ENCODE results near the gene SUN1.

Gene SUN1

DNA sequence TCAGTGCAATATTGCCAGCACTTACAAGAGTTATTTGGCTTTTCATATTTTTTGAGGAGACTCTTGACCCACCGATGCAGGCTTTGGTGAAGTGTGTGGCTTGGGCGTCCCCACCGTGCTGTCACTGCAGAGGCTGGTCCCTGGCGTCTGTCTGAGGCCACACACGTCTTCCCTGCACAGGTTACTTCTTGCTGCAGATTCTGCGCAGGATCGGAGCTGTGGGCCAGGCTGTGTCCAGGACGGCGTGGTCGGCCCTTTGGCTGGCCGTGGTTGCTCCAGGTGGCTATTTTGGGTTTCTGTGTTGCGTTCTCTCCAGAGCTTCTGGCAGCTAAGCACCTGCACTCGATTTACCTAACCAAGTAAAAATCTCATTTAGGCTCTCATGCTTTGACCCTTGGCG is 18.9 kb downstream of the SUN1 start:
- POLR2A ChIA-PET, result no interaction called here
- no peak overlapping the region for H3K4me3 ChIP-seq (ENCODE audit: low read depth, low read length)
- TF ChIP-seq, protein P1, sequence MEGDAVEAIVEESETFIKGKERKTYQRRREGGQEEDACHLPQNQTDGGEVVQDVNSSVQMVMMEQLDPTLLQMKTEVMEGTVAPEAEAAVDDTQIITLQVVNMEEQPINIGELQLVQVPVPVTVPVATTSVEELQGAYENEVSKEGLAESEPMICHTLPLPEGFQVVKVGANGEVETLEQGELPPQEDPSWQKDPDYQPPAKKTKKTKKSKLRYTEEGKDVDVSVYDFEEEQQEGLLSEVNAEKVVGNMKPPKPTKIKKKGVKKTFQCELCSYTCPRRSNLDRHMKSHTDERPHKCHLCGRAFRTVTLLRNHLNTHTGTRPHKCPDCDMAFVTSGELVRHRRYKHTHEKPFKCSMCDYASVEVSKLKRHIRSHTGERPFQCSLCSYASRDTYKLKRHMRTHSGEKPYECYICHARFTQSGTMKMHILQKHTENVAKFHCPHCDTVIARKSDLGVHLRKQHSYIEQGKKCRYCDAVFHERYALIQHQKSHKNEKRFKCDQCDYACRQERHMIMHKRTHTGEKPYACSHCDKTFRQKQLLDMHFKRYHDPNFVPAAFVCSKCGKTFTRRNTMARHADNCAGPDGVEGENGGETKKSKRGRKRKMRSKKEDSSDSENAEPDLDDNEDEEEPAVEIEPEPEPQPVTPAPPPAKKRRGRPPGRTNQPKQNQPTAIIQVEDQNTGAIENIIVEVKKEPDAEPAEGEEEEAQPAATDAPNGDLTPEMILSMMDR (IDR thresholded peaks at IDR 0.05; ENCODE audit: insufficient read depth, low read length, missing control alignments), result no peak
- DNase-seq (ENCODE audit: low read depth, low spot score), result no peak
- CTCF ChIA-PET, result interaction anchor here (1.1 kb wide), 1 partner anchor 63 kb away, joined by 3 read pairs; no protein-coding TSS in a partner anchor

DNA sequence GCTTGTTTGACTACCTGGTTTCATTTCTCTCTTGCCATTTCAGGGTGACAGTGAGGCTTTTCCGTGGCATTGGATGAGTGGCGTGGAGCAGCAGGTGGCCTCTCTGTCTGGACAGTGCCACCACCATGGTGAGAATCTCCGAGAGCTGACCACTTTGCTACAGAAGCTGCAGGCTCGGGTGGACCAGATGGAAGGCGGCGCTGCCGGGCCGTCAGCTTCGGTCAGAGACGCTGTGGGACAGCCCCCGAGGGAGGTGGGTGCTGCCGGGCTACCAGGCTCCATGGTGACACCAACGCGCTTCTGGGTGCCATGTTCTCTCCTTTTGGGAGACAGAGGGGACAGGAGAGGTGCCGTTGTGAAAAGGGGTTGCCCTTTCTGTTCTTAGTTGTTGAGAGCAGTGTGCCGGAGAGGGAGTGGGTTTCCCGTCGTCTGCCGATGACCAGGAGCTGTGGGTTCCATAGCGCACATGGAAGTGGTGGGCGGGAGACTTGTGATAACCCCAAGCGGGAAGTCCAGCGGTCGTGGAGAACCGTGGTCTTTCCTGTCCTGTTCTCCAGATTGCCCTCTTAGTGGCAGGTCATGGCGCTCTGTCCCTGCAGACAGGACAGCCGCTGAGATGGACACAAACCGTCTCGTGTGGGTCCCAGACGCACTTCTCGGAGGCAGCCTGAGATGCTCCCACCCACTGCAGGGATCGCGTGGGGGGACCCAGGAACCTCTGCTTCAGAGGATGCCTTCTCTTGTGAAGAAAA is 21.3 kb downstream of the SUN1 start:
- ChIA-PET CTCF (interaction anchor here (1.4 to 2.3 kb wide), 3 partner anchors 13 to 20 kb away, joined by 5 to 11 read pairs (median 7); no protein-coding TSS in a partner anchor), POLR2A (no interaction called here)

DNA sequence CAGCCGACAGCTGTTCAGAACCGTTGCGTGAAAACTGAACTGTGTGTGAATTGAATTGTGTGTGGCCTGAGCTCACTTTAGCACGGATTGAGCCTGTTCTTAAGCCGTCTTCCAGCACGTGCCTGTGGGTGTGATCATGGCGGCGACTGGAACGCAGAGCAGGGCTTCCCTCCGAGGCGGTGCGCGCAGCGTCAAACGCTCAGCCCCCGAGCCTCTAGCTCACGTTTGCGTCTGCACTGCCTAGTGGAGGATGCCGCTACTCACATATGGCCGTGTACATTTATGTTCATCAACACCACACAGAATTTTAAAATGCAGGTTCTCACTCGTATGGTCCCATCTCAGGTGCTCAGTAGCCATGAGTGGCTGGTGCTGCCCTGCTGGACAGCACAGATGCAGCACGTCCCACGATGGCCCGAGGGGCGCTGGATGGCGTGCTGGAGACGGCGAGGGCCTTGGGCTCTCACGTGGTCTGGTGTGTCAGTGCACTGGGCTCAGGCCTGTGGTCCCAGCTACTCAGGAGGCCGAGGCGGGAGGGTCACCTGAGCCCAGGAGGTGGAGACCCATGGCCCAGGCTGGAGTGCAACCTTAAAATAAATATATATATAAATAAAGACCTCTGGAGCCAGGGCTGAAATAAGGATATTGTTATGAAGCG is 22.0 kb downstream of the SUN1 start:
- DNase-seq (ENCODE audit: low read depth, low spot score), result no peak
- ChIA-PET POLR2A (no interaction called here), CTCF (interaction anchor here (1.4 to 2.3 kb wide), 3 partner anchors 13 to 19 kb away, joined by 5 to 11 read pairs (median 7); no protein-coding TSS in a partner anchor)
- no peak overlapping the region for H3K4me3 ChIP-seq (ENCODE audit: low read depth, low read length)
- TF ChIP-seq, protein P1 (IDR thresholded peaks at IDR 0.05; ENCODE audit: insufficient read depth, low read length, missing control alignments), result no peak

More for the DNA sequence above, 21.3 kb downstream of the SUN1 start:
- DNase-seq (ENCODE audit: low read depth, low spot score), result no peak
- TF ChIP-seq, protein P1 (IDR thresholded peaks at IDR 0.05; ENCODE audit: insufficient read depth, low read length, missing control alignments), result no peak
- no peak overlapping the region for H3K4me3 ChIP-seq (ENCODE audit: low read depth, low read length)

DNA sequence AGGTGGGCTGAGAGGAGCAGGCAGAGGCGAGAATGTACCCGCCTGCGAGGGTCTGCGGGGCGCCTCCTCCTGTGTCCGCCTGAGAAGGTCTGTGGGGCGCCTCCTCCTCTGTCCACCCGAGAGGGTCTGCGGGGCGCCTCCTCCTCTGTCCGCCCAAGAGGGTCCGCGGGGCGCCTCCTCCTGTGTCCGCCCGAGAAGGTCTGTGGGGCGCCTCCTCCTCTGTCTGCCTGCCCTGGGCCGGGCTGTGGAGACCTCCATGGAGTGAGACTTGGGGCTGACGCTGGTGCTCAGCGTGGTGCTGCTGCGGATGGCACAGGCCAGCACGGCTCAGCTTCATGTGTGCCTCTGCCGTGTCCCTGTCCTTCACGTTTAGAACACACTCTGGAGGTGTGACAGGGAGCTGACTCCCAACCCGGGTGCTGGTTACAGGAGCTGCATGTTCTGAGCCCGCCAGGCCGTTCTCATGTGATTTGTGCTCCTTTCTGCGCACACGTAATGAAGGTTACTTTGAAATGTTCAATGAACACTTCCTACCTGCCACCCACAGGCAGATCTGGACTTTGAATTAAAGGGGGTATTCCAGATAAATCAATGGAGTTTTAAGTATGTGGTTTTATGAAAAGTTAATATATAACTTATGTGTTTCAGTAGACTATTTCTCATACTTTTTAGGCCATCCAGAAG is 23.6 kb downstream of the SUN1 start:
- CTCF ChIA-PET, result interaction anchor here (5.9 kb wide), 1 partner anchor 17 kb away, joined by 41 read pairs; no protein-coding TSS in a partner anchor
- POLR2A ChIA-PET, result no interaction called here
- TF ChIP-seq, protein P1 (IDR thresholded peaks at IDR 0.05; ENCODE audit: insufficient read depth, low read length, missing control alignments), result no peak
- DNase-seq (ENCODE audit: low read depth, low spot score), result no peak
- no peak overlapping the region for H3K4me3 ChIP-seq (ENCODE audit: low read depth, low read length)

DNA sequence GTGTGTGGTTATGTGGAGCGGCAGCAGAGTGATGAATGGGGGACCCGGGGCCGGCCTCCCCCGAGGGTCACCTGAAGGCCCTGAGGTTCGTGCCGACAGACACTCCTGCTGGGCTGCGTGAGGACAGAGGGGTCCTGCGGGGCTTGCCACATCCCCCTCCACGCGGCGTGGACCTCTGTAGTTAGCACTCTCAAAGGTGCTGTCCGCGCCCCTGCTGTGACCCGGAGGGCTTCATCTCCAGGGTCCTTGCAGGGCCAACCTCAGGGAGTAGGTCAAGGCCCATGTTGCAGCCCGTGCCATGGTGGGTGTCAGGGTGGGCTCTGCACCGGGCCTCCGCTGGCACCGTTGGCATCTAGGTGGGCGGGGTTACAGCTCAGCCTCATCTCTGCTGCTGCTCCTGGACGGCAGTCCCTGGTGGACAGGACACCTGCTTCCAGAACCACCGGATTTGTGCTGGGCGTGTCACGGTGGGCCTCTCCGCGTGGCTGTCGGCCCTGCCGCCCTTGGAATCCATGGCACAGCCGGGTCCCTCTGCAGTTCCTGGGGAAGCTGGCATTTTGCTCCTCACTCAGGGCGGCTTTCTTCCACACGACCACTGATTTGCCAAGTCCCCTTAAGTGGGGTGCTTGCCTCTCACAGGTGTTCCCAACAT is 24.3 kb downstream of the SUN1 start:
- DNase-seq (ENCODE audit: low read depth, low spot score), result no peak
- H3K4me3 ChIP-seq (ENCODE audit: low read depth, low read length), result no peak overlapping the region
- TF ChIP-seq, protein P1 (IDR thresholded peaks at IDR 0.05; ENCODE audit: insufficient read depth, low read length, missing control alignments), result no peak
- ChIA-PET CTCF (interaction anchor here (0.5 to 5.9 kb wide), 4 partner anchors 10 to 24 kb away, joined by 3 to 41 read pairs (median 4); no protein-coding TSS in a partner anchor), POLR2A (no interaction called here)

Measured in AG04449 (cell line).